ENCODE data around the gene AK4.

Gene AK4

DNA sequence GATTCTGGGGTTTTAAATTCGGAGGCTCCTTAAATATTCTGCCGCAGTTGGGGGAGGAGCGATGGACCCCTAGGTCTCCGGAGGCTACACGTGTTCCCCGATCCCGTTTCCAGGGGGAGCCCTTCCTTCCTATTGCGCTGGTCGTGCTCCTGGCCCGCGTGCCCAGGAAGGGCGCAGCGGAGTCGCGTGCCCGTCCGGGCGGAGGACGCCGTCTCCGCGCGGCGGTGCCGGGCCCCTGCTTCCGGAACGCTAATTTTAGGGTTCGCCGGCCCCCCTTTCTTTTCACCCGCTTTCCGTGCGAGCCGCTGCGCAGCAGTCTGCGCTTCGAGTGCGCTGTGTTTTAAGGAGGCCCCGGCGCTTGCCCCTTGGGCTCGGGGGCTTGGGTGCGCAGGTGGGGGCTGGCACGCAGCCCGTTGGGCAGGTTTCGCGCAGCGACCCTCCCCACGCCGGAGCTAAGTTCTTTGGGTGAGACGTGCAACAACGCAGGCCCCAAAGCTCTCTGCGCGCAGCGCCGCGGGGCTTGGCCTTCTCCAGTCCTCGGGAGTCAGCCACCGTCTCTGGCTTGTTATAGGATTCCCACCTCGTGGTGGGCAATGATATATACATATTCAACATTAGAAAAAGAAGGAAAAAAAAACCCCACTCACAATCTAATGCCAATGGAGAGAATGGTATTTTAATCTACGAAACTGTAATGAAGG, 117.8 kb downstream of the AK4 start (continued):
- TF ChIP-seq ZNF558 (tag by site-specific recombination; IDR thresholded peaks at IDR 0.05) (no peak), MZF1 (tag by site-specific recombination; IDR thresholded peaks at IDR 0.05; ENCODE audit: borderline replicate concordance) (peak; percentile 48; the same call in 1 of the 2 replicates), ZNF48 (tag by site-specific recombination; IDR thresholded peaks at IDR 0.05) (no peak), GLI2 (tag by site-specific recombination; IDR thresholded peaks at IDR 0.05; ENCODE audit: borderline replicate concordance, low read depth) (no peak), ZBTB48 (tag by site-specific recombination; IDR thresholded peaks at IDR 0.05) (peak; percentile 70; the same call in 1 of the 2 replicates), ZNF157 (tag by site-specific recombination; IDR thresholded peaks at IDR 0.05) (no peak), ZNF626 (tag by site-specific recombination; IDR thresholded peaks at IDR 0.05) (no peak), ZNF658 (tag by site-specific recombination; IDR thresholded peaks at IDR 0.05) (no peak), ZNF585B (tag by site-specific recombination; IDR thresholded peaks at IDR 0.05) (no peak), ZFP37 (tag by site-specific recombination; IDR thresholded peaks at IDR 0.05) (peak; percentile 59), HOXD13 (CRISPR knock-in tag; IDR thresholded peaks at IDR 0.05; ENCODE audit: borderline replicate concordance) (no peak), ZNF777 (tag by site-specific recombination; IDR thresholded peaks at IDR 0.05; ENCODE audit: borderline replicate concordance) (0 out of 2 replicates have a peak, but pooled peaks have one; percentile 25), ZNF214 (tag by site-specific recombination; IDR thresholded peaks at IDR 0.05; ENCODE audit: borderline replicate concordance) (no peak), ZNF560 (tag by site-specific recombination; IDR thresholded peaks at IDR 0.05; ENCODE audit: borderline replicate concordance) (no peak), ZNF2 (tag by site-specific recombination; IDR thresholded peaks at IDR 0.05) (peak; percentile 83), ZNF768 (tag by site-specific recombination; IDR thresholded peaks at IDR 0.05) (0 out of 2 replicates have a peak, but pooled peaks have one; percentile 18), ZNF530 (tag by site-specific recombination; IDR thresholded peaks at IDR 0.05; ENCODE audit: low read depth) (no peak), KLF1 (tag by site-specific recombination; IDR thresholded peaks at IDR 0.05) (0 out of 2 replicates have a peak, but pooled peaks have one; percentile 36), YY1 (tag by site-specific recombination; IDR thresholded peaks at IDR 0.05) (no peak)
- TF ChIP-seq, protein P1, sequence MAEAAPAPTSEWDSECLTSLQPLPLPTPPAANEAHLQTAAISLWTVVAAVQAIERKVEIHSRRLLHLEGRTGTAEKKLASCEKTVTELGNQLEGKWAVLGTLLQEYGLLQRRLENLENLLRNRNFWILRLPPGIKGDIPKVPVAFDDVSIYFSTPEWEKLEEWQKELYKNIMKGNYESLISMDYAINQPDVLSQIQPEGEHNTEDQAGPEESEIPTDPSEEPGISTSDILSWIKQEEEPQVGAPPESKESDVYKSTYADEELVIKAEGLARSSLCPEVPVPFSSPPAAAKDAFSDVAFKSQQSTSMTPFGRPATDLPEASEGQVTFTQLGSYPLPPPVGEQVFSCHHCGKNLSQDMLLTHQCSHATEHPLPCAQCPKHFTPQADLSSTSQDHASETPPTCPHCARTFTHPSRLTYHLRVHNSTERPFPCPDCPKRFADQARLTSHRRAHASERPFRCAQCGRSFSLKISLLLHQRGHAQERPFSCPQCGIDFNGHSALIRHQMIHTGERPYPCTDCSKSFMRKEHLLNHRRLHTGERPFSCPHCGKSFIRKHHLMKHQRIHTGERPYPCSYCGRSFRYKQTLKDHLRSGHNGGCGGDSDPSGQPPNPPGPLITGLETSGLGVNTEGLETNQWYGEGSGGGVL (tag by site-specific recombination; IDR thresholded peaks at IDR 0.05), result peak; percentile 56; the same call in 1 of the 2 replicates
- TF ChIP-seq, protein P2, sequence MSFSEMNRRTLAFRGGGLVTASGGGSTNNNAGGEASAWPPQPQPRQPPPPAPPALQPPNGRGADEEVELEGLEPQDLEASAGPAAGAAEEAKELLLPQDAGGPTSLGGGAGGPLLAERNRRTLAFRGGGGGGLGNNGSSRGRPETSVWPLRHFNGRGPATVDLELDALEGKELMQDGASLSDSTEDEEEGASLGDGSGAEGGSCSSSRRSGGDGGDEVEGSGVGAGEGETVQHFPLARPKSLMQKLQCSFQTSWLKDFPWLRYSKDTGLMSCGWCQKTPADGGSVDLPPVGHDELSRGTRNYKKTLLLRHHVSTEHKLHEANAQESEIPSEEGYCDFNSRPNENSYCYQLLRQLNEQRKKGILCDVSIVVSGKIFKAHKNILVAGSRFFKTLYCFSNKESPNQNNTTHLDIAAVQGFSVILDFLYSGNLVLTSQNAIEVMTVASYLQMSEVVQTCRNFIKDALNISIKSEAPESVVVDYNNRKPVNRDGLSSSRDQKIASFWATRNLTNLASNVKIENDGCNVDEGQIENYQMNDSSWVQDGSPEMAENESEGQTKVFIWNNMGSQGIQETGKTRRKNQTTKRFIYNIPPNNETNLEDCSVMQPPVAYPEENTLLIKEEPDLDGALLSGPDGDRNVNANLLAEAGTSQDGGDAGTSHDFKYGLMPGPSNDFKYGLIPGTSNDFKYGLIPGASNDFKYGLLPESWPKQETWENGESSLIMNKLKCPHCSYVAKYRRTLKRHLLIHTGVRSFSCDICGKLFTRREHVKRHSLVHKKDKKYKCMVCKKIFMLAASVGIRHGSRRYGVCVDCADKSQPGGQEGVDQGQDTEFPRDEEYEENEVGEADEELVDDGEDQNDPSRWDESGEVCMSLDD (tag by site-specific recombination; IDR thresholded peaks at IDR 0.05), result peak; percentile 98
- TF ChIP-seq, protein P3, sequence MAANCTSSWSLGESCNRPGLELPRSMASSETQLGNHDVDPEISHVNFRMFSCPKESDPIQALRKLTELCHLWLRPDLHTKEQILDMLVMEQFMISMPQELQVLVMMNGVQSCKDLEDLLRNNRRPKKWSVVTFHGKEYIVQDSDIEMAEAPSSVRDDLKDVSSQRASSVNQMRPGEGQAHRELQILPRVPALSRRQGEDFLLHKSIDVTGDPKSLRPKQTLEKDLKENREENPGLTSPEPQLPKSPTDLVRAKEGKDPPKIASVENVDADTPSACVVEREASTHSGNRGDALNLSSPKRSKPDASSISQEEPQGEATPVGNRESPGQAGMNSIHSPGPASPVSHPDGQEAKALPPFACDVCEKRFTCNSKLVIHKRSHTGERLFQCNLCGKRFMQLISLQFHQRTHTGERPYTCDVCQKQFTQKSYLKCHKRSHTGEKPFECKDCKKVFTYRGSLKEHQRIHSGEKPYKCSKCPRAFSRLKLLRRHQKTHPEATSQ (tag by site-specific recombination; IDR thresholded peaks at IDR 0.05), result no peak

Data from HEK293 (cell line).